ENCODE measurements around the gene HS6ST1. TPM values are rescaled to one million over a fixed set of nuclear protein-coding genes. Genes with fewer than 3 reads are reported as not detected.

Gene HS6ST1
- total RNA-seq, 2 donors from 2014 or later, result 25.4 to 44.8 TPM

GRCh38 chr2:128264881-128265607 lies 53.6 kb downstream of the HS6ST1 start:
- intact Hi-C loops (cut with DNase I), result no loop called here
- TF ChIP-seq POLR2A (IDR thresholded peaks at IDR 0.05), result no peak
- no peak for TF ChIP-seq CTCF (IDR thresholded peaks at IDR 0.05)
- no peak overlapping the region for H3K4me3 ChIP-seq
- 82 to 87% methylated on average over 12 of the region's 12 CpGs for WGBS, 2 donors
- no peak overlapping the region for H3K27ac ChIP-seq
- no peak for ATAC-seq
- no peaks in the 10 kb centered on the region for H3K27me3 ChIP-seq
- H3K9me3 ChIP-seq, result no peaks in the 10 kb centered on the region
- no peak for DNase-seq
- no peaks in the 10 kb centered on the region for H3K36me3 ChIP-seq (replicated peaks in 1 of 2; ENCODE audit: insufficient read depth in 1 of 2, low read depth in 2 of 2)
- no peaks in the 10 kb centered on the region for H3K4me1 ChIP-seq

- no peak for DNase-seq
These were observed 54.8 kb downstream of the HS6ST1 start for GRCh38 chr2:128263902-128264331.

GRCh38 chr2:128262315-128263253 lies 56.1 kb downstream of the HS6ST1 start:
- Histone ChIP-seq H3K27ac (no peak overlapping the region), H3K27me3 (no peaks in the 10 kb centered on the region), H3K4me3 (no peak overlapping the region), H3K9me3 (no peaks in the 10 kb centered on the region), H3K4me1 (no peaks in the 10 kb centered on the region), H3K36me3 (replicated peaks in 1 of 2; ENCODE audit: insufficient read depth in 1 of 2, low read depth in 2 of 2) (no peaks in the 10 kb centered on the region)
- ATAC-seq (peak; percentile 15), DNase-seq (peak in 1 of 4 donors; percentile 12)
- intact Hi-C loops (cut with DNase I), result no loop called here
- WGBS, 2 donors, result 89 to 93% methylated on average over 12 to 20 of the region's 20 CpGs
- no peak for TF ChIP-seq POLR2A (IDR thresholded peaks at IDR 0.05)

More at GRCh38 chr2:128263902-128264331, 54.8 kb downstream of the HS6ST1 start:
- no peaks in the 10 kb centered on the region for H3K9me3 ChIP-seq
- TF ChIP-seq CTCF (IDR thresholded peaks at IDR 0.05) (no peak), POLR2A (IDR thresholded peaks at IDR 0.05) (no peak)
- WGBS, 2 donors, result 92 to 95% methylated on average over 8 to 9 of the region's 9 CpGs
- no peaks in the 10 kb centered on the region for H3K36me3 ChIP-seq (replicated peaks in 1 of 2; ENCODE audit: insufficient read depth in 1 of 2, low read depth in 2 of 2)
- H3K27me3 ChIP-seq, result no peaks in the 10 kb centered on the region
- intact Hi-C loops (cut with DNase I), result no loop called here
- no peak for ATAC-seq
- no peak overlapping the region for H3K27ac ChIP-seq
- no peaks in the 10 kb centered on the region for H3K4me1 ChIP-seq
- H3K4me3 ChIP-seq, result no peak overlapping the region

GRCh38 chr2:128261245-128262128 lies 57.2 kb downstream of the HS6ST1 start:
- no peak overlapping the region for H3K4me3 ChIP-seq
- H3K4me1 ChIP-seq, result no peaks in the 10 kb centered on the region
- no peak for DNase-seq
- intact Hi-C loops (cut with DNase I), result no loop called here
- ATAC-seq, result peak; percentile 38
- H3K27me3 ChIP-seq, result no peaks in the 10 kb centered on the region
- no peaks in the 10 kb centered on the region for H3K9me3 ChIP-seq
- TF ChIP-seq POLR2A (IDR thresholded peaks at IDR 0.05) (no peak), CTCF (IDR thresholded peaks at IDR 0.05) (no peak)
- no peaks in the 10 kb centered on the region for H3K36me3 ChIP-seq (replicated peaks in 1 of 2; ENCODE audit: insufficient read depth in 1 of 2, low read depth in 2 of 2)
- H3K27ac ChIP-seq, result peak overlapping the region in 1 of 4 donors; percentile 10
- 83 to 86% methylated on average over 24 to 26 of the region's 26 CpGs for WGBS, 2 donors
